HL-60 (cell line): ENCODE measurements around the gene LAMA3.

ENCODE experiments used
- DNase-seq, 2 experiments: peaks; one replicate each; pipeline ENCODE4 v3.0.0-alpha.2; 2010 to 2020; ENCODE audit warnings: low read depth in 1 of 2, low spot score in 1 of 2
- H3K27ac ChIP-seq: fragments of 250-450 bp; sonication (Bioruptor Pico); replicated peaks from 2 replicates; pipeline ENCODE4 v1.5.1; 2020; ENCODE audit warnings: mild to moderate bottlenecking, moderate library complexity
- H3K27me3 ChIP-seq: fragments of 250-450 bp; sonication (Bioruptor Pico); 2 replicates; pipeline ENCODE4 v1.5.1; 2021; ENCODE audit warnings: mild to moderate bottlenecking, moderate library complexity; ENCODE audit not compliant: insufficient read depth, poor library complexity, severe bottlenecking
- H3K4me3 ChIP-seq: replicated peaks from 2 replicates; pipeline ENCODE4 v1.5.1; 2011; ENCODE audit warnings: mild to moderate bottlenecking, control low read depth, low read length; ENCODE audit not compliant: insufficient read depth
- CTCF ChIP-seq: IDR thresholded peaks from one replicate; pipeline ENCODE4 v1.5.1; 2011; ENCODE audit warnings: low read length, control low read depth, inconsistent platforms; ENCODE audit not compliant: insufficient read depth
- GABPA ChIP-seq: IDR thresholded peaks from 2 replicates; pipeline ENCODE4 v1.6.1; 2012; ENCODE audit warnings: low read depth
- POLR2AphosphoS5 ChIP-seq: IDR thresholded peaks from 2 replicates; pipeline ENCODE4 v1.6.1; 2012; ENCODE audit warnings: low read depth
- REST ChIP-seq: IDR thresholded peaks from 2 replicates; pipeline ENCODE4 v1.6.1; 2012; ENCODE audit warnings: low read depth; ENCODE audit not compliant: insufficient replicate concordance
- SPI1 ChIP-seq: IDR thresholded peaks from 2 replicates; pipeline ENCODE4 v1.6.1; 2012; ENCODE audit warnings: low read depth, mild to moderate bottlenecking, borderline replicate concordance

The LAMA3 gene

GRCh38 chr18:23849141-23849540 lies 159.9 kb downstream of the LAMA3 start:
- Histone ChIP-seq H3K27me3 (peaks cover 5% of the 10 kb centered on the region), H3K27ac (no peak overlapping the region), H3K4me3 (no peak overlapping the region)
- TF ChIP-seq POLR2AphosphoS5 = no peak
- no peak for TF ChIP-seq CTCF
- no peak for TF ChIP-seq SPI1
- no peak for TF ChIP-seq REST
- no peak for TF ChIP-seq GABPA
- no peak for DNase-seq

- H3K27me3 ChIP-seq = peaks cover 5% of the 10 kb centered on the region
- DNase-seq = no peak
- no peak overlapping the region for H3K27ac ChIP-seq
- TF ChIP-seq REST = no peak
- no peak for TF ChIP-seq SPI1
- TF ChIP-seq CTCF = no peak
- TF ChIP-seq POLR2AphosphoS5 = no peak
- no peak overlapping the region for H3K4me3 ChIP-seq
These were observed 161.0 kb downstream of the LAMA3 start for GRCh38 chr18:23850215-23850614.

DNA sequence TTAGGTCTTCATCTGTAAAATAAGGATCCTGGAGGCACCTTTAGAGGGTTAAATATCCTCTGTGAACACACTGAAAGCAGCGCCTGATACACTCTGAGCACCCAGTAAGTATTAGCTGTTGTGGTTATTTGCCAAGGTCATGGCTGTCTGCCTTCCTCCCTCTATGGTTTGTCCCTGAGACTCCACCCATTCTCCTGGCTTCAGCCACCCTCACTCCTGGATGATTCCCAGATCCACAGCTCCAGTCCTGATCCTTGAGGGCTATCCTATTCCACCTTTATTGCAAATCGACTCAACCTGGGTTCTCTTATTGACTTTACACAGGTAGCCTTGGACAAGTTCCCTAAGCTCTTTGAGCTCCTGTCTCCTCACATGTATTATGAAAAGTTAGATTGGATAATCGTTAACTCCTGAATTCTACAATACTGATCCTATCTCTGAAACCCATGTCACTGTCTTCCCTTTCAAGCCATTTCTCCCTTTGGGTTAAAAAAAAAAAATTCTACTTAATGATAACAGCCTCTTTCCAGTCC lies 162.3 kb downstream of the LAMA3 start:
- Histone ChIP-seq H3K27me3 (peaks cover 7% of the 10 kb centered on the region), H3K27ac (no peak overlapping the region), H3K4me3 (no peak overlapping the region)
- no peak for DNase-seq
- TF ChIP-seq GABPA (no peak), SPI1 (no peak), POLR2AphosphoS5 (no peak), CTCF (no peak), REST (no peak)
